Progenitor cell of endocrine pancreas (in vitro differentiated cells): Measurements from ENCODE around the gene MLPH. TPM values are rescaled to one million over a fixed set of nuclear protein-coding genes. Genes with fewer than 3 reads are reported as not detected.

Source experiments
- DNase-seq: peaks from one replicate; pipeline ENCODE4 v3.0.0; 2021; ENCODE audit warnings: low spot score; ENCODE audit not compliant: unreplicated experiment
- H3K27ac Mint-ChIP-seq: 2 replicates; pipeline ENCODE4 v1.8.0; 2021; ENCODE audit warnings: mild to moderate bottlenecking, moderate library complexity, mixed read lengths
- H3K27me3 Mint-ChIP-seq: 2 replicates; pipeline ENCODE4 v1.8.0; 2021; ENCODE audit warnings: mixed read lengths
- H3K36me3 Mint-ChIP-seq: 2 replicates; pipeline ENCODE4 v1.8.0; 2022; ENCODE audit warnings: mixed read lengths; ENCODE audit not compliant: insufficient read depth
- H3K4me1 Mint-ChIP-seq: 2 replicates; pipeline ENCODE4 v1.8.0; 2021; ENCODE audit warnings: low read depth, mixed read lengths
- H3K4me3 Mint-ChIP-seq: 2 replicates; pipeline ENCODE4 v1.8.0; 2021; ENCODE audit warnings: low read depth, mild to moderate bottlenecking, moderate library complexity, mixed read lengths
- H3K9me3 Mint-ChIP-seq: 2 replicates; pipeline ENCODE4 v1.8.0; 2021; ENCODE audit warnings: low read depth, mixed read lengths
- CTCF ChIP-seq: fragments of 200-600 bp; sonication (generic); IDR thresholded peaks from one replicate; pipeline ENCODE4 v1.5.0; 2021; ENCODE audit warnings: antibody characterized with exemption, mild to moderate bottlenecking; ENCODE audit not compliant: unreplicated experiment
- total RNA-seq: library from RNA; stranded (reverse); gene quantifications from 2 replicates; pipeline ENCODE4 v1.2.1, GENCODE V29; 2021

The MLPH gene
- total RNA-seq, 1 donor from 2014 or later, result 1.2 TPM

- H3K36me3 Mint-ChIP-seq, result no peaks in the 10 kb centered on the region
- no peak overlapping the region for H3K27ac Mint-ChIP-seq
- TF ChIP-seq CTCF, result no peak
- peaks cover 12% of the 10 kb centered on the region for H3K27me3 Mint-ChIP-seq
- H3K4me1 Mint-ChIP-seq, result no peaks in the 10 kb centered on the region
- no peak for DNase-seq
- H3K4me3 Mint-ChIP-seq, result no peak overlapping the region
- H3K9me3 Mint-ChIP-seq, result no peaks in the 10 kb centered on the region
Measured at GRCh38 chr2:237565974-237566373, 78.9 kb downstream of the MLPH start.

- DNase-seq, result no peak
- no peak for TF ChIP-seq CTCF
- peaks cover 12% of the 10 kb centered on the region for H3K27me3 Mint-ChIP-seq
- H3K9me3 Mint-ChIP-seq, result no peaks in the 10 kb centered on the region
- H3K27ac Mint-ChIP-seq, result no peak within 1 kb of the TSS
- H3K4me1 Mint-ChIP-seq, result no peaks in the 10 kb centered on the region
- no peak within 1 kb of the TSS for H3K4me3 Mint-ChIP-seq
- H3K36me3 Mint-ChIP-seq, result no peaks in the 10 kb centered on the region
Measured at GRCh38 chr2:237566401-237567235, 79.6 kb downstream of the MLPH start, which contains the start of gene PRLH. Gene PRLH, plus strand, starts transcription at chr2:237566574. Its CDS starts 0 bp downstream, at chr2:237566574.

GRCh38 chr2:237567276-237568029 is 80.4 kb downstream of the MLPH start:
- DNase-seq, result no peak
- no peaks in the 10 kb centered on the region for H3K9me3 Mint-ChIP-seq
- TF ChIP-seq CTCF, result no peak
- no peaks in the 10 kb centered on the region for H3K36me3 Mint-ChIP-seq
- no peak overlapping the region for H3K27ac Mint-ChIP-seq
- no peak overlapping the region for H3K4me3 Mint-ChIP-seq
- H3K4me1 Mint-ChIP-seq, result no peaks in the 10 kb centered on the region
- peaks cover 9% of the 10 kb centered on the region for H3K27me3 Mint-ChIP-seq

GRCh38 chr2:237568121-237568660 is 81.1 kb downstream of the MLPH start:
- Mint-ChIP-seq H3K4me3 (no peak overlapping the region), H3K4me1 (no peaks in the 10 kb centered on the region), H3K36me3 (no peaks in the 10 kb centered on the region), H3K27me3 (peaks cover 6% of the 10 kb centered on the region), H3K27ac (no peak overlapping the region), H3K9me3 (no peaks in the 10 kb centered on the region)
- no peak for TF ChIP-seq CTCF
- DNase-seq, result no peak

GRCh38 chr2:237569041-237569440 is 82.0 kb downstream of the MLPH start:
- Mint-ChIP-seq H3K27me3 (peaks cover 1% of the 10 kb centered on the region), H3K36me3 (peaks cover 3% of the 10 kb centered on the region), H3K27ac (peak overlapping the region; percentile 53), H3K4me1 (no peaks in the 10 kb centered on the region), H3K4me3 (no peak overlapping the region), H3K9me3 (no peaks in the 10 kb centered on the region)
- TF ChIP-seq CTCF, result no peak
- no peak for DNase-seq
